IMR-90 (cell line): Measurements from ENCODE around the gene TRAPPC2L. TPM values are rescaled to one million over a fixed set of nuclear protein-coding genes. Genes with fewer than 3 reads are reported as not detected.

Experiments
- ATAC-seq: fragments of 200-7000 bp; cut with Tn5 transposase; 2 replicates; pipeline ENCODE4 v1.9.1; 2020; ENCODE audit warnings: low read depth, mild to moderate bottlenecking, moderate library complexity
- BruUV-seq: library from RNA; stranded (reverse); fragments of 400-500 nt; replicated peaks from 2 replicates; lab custom pipeline; 2021; lab: Mats Ljungman, UMichigan
- CTCF ChIA-PET: fragments of 300-600 bp; formaldehyde crosslinking; extraction: SDS; loops from one replicate; lab custom pipeline; 2021; ENCODE audit warnings: antibody characterized with exemption; lab: Yijun Ruan, JAX
- POLR2A ChIA-PET: fragments of 300-600 bp; sonication (Branson Sonifier 250); formaldehyde crosslinking; loops from one replicate; lab custom pipeline; 2022; ENCODE audit warnings: antibody characterized with exemption; ENCODE audit not compliant: unreplicated experiment; lab: Charles Lee
- DNase-seq: peaks from one replicate; pipeline ENCODE4 v3.0.0; 2013
- H2AFZ ChIP-seq: replicated peaks from 2 replicates; pipeline ENCODE3; 2013; ENCODE audit warnings: low read length, mild to moderate bottlenecking; ENCODE audit not compliant: poor library complexity
- H2AK5ac ChIP-seq: 2 replicates; pipeline ENCODE4 v1.6.1; 2013; ENCODE audit warnings: low read depth, low read length, inconsistent platforms
- H2AK9ac ChIP-seq: replicated peaks from 2 replicates; pipeline ENCODE3; 2013; ENCODE audit warnings: mild to moderate bottlenecking, low read depth, low read length, moderate library complexity; ENCODE audit not compliant: poor library complexity
- H2BK120ac ChIP-seq: 2 replicates; pipeline ENCODE4 v1.6.1; 2013; ENCODE audit warnings: low read depth, low read length, inconsistent platforms
- H2BK15ac ChIP-seq: 3 replicates; pipeline ENCODE4 v1.6.1; 2013; ENCODE audit warnings: low read depth, low read length, inconsistent platforms
- H2BK20ac ChIP-seq: 2 replicates; pipeline ENCODE4 v1.6.1; 2013; ENCODE audit warnings: low read depth, mild to moderate bottlenecking, inconsistent platforms, low read length, moderate library complexity
- H2BK5ac ChIP-seq: 2 replicates; pipeline ENCODE4 v1.6.1; 2013; ENCODE audit warnings: mild to moderate bottlenecking, low read depth, low read length, inconsistent platforms; ENCODE audit not compliant: poor library complexity, severe bottlenecking
- H3K14ac ChIP-seq: replicated peaks from 2 replicates; pipeline ENCODE4 v1.6.1; 2013; ENCODE audit warnings: low read depth, low read length, inconsistent platforms
- H3K18ac ChIP-seq: 2 replicates; pipeline ENCODE4 v1.6.1; 2013; ENCODE audit warnings: low read depth, low read length, control low read depth
- H3K23ac ChIP-seq: 2 replicates; pipeline ENCODE4 v1.6.1; 2013; ENCODE audit warnings: low read depth, low read length, inconsistent platforms
- H3K27ac ChIP-seq: 2 replicates; pipeline ENCODE4 v1.5.1; 2013; ENCODE audit warnings: mild to moderate bottlenecking, control low read depth, low read length; ENCODE audit not compliant: insufficient read depth
- H3K27me3 ChIP-seq: 2 replicates; pipeline ENCODE4 v1.6.1; 2013; ENCODE audit warnings: low read length; ENCODE audit not compliant: control insufficient read depth, insufficient read depth
- H3K36me3 ChIP-seq: 2 replicates; pipeline ENCODE4 v1.6.1; 2013; ENCODE audit warnings: low read length, mixed read lengths; ENCODE audit not compliant: control insufficient read depth, insufficient read depth
- H3K4ac ChIP-seq: 2 replicates; pipeline ENCODE4 v1.6.1; 2013; ENCODE audit warnings: low read depth, low read length, inconsistent platforms
- H3K4me1 ChIP-seq: 2 replicates; pipeline ENCODE4 v1.6.1; 2013; ENCODE audit warnings: low read length, mixed read lengths; ENCODE audit not compliant: control insufficient read depth, insufficient read depth
- H3K4me2 ChIP-seq: 2 replicates; pipeline ENCODE4 v1.6.1; 2013; ENCODE audit warnings: low read depth, mild to moderate bottlenecking, control low read depth, low read length, moderate library complexity
- H3K4me3 ChIP-seq: 2 replicates; pipeline ENCODE4 v1.5.1; 2013; ENCODE audit warnings: low read depth, mild to moderate bottlenecking, control low read depth, low read length, moderate library complexity; ENCODE audit not compliant: insufficient read depth
- H3K56ac ChIP-seq: 2 replicates; pipeline ENCODE4 v1.6.1; 2013; ENCODE audit warnings: low read length, inconsistent platforms; ENCODE audit not compliant: insufficient read depth; ENCODE audit errors: extremely low read depth
- H3K79me1 ChIP-seq, 2 experiments: 2 replicates each; pipeline ENCODE4 v1.6.1; 2013; ENCODE audit warnings: low read length in 2 of 2, inconsistent platforms in 1 of 2, low read depth in 1 of 2
- H3K9ac ChIP-seq: 2 replicates; pipeline ENCODE4 v1.6.1; 2013; ENCODE audit warnings: low read depth, low read length, control low read depth
- H3K9me1 ChIP-seq: 2 replicates; pipeline ENCODE4 v1.6.1; 2013; ENCODE audit warnings: low read length, inconsistent platforms; ENCODE audit not compliant: insufficient read depth
- H3K9me3 ChIP-seq: 2 replicates; pipeline ENCODE4 v1.6.1; 2013; ENCODE audit warnings: low read length; ENCODE audit not compliant: control insufficient read depth, insufficient read depth
- H4K20me1 ChIP-seq: 2 replicates; pipeline ENCODE4 v1.6.1; 2013; ENCODE audit warnings: low read length, inconsistent platforms; ENCODE audit not compliant: insufficient read depth
- H4K5ac ChIP-seq: 2 replicates; pipeline ENCODE4 v1.6.1; 2013; ENCODE audit warnings: mild to moderate bottlenecking, low read depth, low read length, control low read depth
- H4K8ac ChIP-seq, 2 experiments: 2 replicates each; pipeline ENCODE4 v1.6.1; 2013; ENCODE audit warnings: low read depth in 2 of 2, low read length in 2 of 2, control low read depth in 1 of 2, inconsistent platforms in 1 of 2
- H4K91ac ChIP-seq: 2 replicates; pipeline ENCODE4 v1.6.1; 2013; ENCODE audit warnings: low read depth, low read length, inconsistent platforms; ENCODE audit not compliant: insufficient read depth
- BHLHE40 ChIP-seq: fragments of 150-350 bp; IDR thresholded peaks from 2 replicates; pipeline ENCODE4 v1.6.1; 2016; ENCODE audit warnings: mild to moderate bottlenecking, low read depth, low read length
- CEBPB ChIP-seq: IDR thresholded peaks from 2 replicates; pipeline ENCODE4 v1.6.1; 2012; ENCODE audit warnings: low read depth, low read length, improper control_type of control experiment
- MAFK ChIP-seq: IDR thresholded peaks from 2 replicates; pipeline ENCODE4 v1.6.1; 2012; ENCODE audit warnings: low read depth, low read length, improper control_type of control experiment
- MAZ ChIP-seq: IDR thresholded peaks from 2 replicates; pipeline ENCODE4 v1.6.1; 2012; ENCODE audit warnings: low read depth, mild to moderate bottlenecking, low read length, improper control_type of control experiment, moderate library complexity, borderline replicate concordance
- POLR2A ChIP-seq: IDR thresholded peaks from 2 replicates; pipeline ENCODE4 v1.6.1; 2012; ENCODE audit warnings: mild to moderate bottlenecking, low read depth, low read length
- RAD21 ChIP-seq: IDR thresholded peaks from 2 replicates; pipeline ENCODE4 v1.6.1; 2012; ENCODE audit warnings: low read length, improper control_type of control experiment
- RCOR1 ChIP-seq: IDR thresholded peaks from 2 replicates; pipeline ENCODE4 v1.6.1; 2012; ENCODE audit warnings: mild to moderate bottlenecking, low read length, improper control_type of control experiment; ENCODE audit not compliant: insufficient replicate concordance
- WGBS, 2 experiments: methylation state at CpG; one replicate each; pipeline versions ENCODE4 v1.1.5 to v1.1.7; 2013; ENCODE audit warnings: missing lambda C conversion rate in 2 of 2; ENCODE audit not compliant: insufficient read length in 1 of 2; ENCODE audit errors: extremely low coverage in 2 of 2; 5-methylcytosine and 5-hydroxymethylcytosine counted together
- dilution Hi-C: fragments of 300-500 bp; cut with HindIII; formaldehyde crosslinking; loops from one replicate; pipeline ENCODE4 v1.14.3; 2018; ENCODE audit warnings: low sequenced_read_pairs; ENCODE audit not compliant: unreplicated experiment
- in situ Hi-C: fragments of 300-500 bp; cut with MboI; formaldehyde crosslinking; loops from 3 replicates; pipeline ENCODE4 v1.14.3; 2019; ENCODE audit warnings: low sequenced_read_pairs, inconsistent platforms, mixed read lengths
- intact Hi-C: fragments of 100-400 bp; cut with micrococcal nuclease; formaldehyde crosslinking; loops from 2 replicates; pipeline ENCODE4 v1.10.0; 2022
- polyA plus RNA-seq, 3 experiments: library from polyadenylated mRNA; depleted of rRNA; stranded (reverse); fragments of >200 nt; gene quantifications; 2 replicates each; pipeline ENCODE4 v1.2.3, GENCODE V29; 2012; ENCODE audit warnings: low replicate concordance in 1 of 3
- total RNA-seq: library from RNA; depleted of rRNA; stranded (reverse); fragments of >200 nt; gene quantifications from 2 replicates; pipeline ENCODE4 v1.2.3, GENCODE V29; 2012
- TF ChIP-seq, protein P1 (sequence below): conservative IDR thresholded peaks from 2 replicates; pipeline ENCODE4 v1.5.1; 2012; ENCODE audit warnings: mild to moderate bottlenecking, low read depth, low read length, improper control_type of control experiment
- TF ChIP-seq, protein P2 (sequence below): fragments of 150-350 bp; IDR thresholded peaks from 2 replicates; pipeline ENCODE4 v1.6.1; 2016; ENCODE audit warnings: low read depth, mild to moderate bottlenecking, low read length, moderate library complexity, borderline replicate concordance

The TRAPPC2L gene
- total and polyA plus RNA-seq, 2 of the 4 experiments (the other 2 are of a cell fraction) = 102 to 109 TPM

DNA sequence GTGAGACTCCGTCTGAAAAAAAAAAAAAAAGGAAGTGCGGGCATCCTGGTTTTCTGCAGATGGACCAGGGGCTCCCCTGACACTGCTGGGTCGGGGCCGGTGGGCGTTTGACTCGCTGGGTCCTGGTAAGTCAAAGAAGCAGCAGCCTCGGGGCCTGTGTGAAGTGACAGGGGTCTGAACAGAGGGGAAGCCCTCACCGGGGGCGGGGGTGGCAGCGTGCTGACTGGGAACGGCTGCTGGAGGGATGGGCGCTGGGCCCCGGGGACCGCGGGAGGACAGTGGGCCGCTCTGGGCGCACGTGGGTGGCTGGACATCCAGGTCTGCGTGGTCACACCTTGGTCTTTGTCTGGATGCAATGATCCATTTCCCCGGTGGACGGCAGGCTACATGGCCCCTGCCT, 8.4 kb upstream of the TRAPPC2L start:
- Histone ChIP-seq H3K14ac (no peak overlapping the region), H4K91ac (no peak overlapping the region), H3K4me1 (peaks cover 3% of the 10 kb centered on the region; the same call in 1 of the 2 replicates), H3K4me3 (no peak overlapping the region), H3K9me3 (no peaks in the 10 kb centered on the region), H3K27me3 (no peaks in the 10 kb centered on the region), H2BK15ac (no peak overlapping the region), H2BK5ac (no peak overlapping the region), H3K56ac (no peak overlapping the region), H3K4ac (no peak overlapping the region), H3K36me3 (peaks cover 11% of the 10 kb centered on the region), H4K8ac (no peak overlapping the region), H3K18ac (no peak overlapping the region), H3K4me2 (no peak overlapping the region), H2AK5ac (no peak overlapping the region), H3K23ac (no peak overlapping the region), H3K9ac (no peak overlapping the region), H3K27ac (no peak overlapping the region), H2AFZ (no peak overlapping the region), H2BK120ac (no peak overlapping the region), H2BK20ac (no peak overlapping the region), H3K9me1 (no peaks in the 10 kb centered on the region), H4K20me1 (peaks cover 10% of the 10 kb centered on the region; the same call in 1 of the 2 replicates), H2AK9ac (no peak overlapping the region), H4K5ac (no peak overlapping the region), H3K79me1 (peaks cover 2 to 20% of the 10 kb centered on the region in 2 experiments; a peak in 3 of 4 replicates)
- 93% methylated on average over 12 of the region's 21 CpGs; no CpG with 5 or more reads in 1 of the 2 experiments for WGBS, 2 experiments
- dilution Hi-C loops = no loop called here
- POLR2A ChIA-PET = no interaction called here
- no TSS peak for BruUV-seq
- DNase-seq = no peak
- in situ Hi-C loops = no loop called here
- TF ChIP-seq POLR2A (no peak), MAZ (no peak), BHLHE40 (no peak), RCOR1 (no peak), RAD21 (no peak), CEBPB (no peak), MAFK (no peak)
- TF ChIP-seq, protein P1, sequence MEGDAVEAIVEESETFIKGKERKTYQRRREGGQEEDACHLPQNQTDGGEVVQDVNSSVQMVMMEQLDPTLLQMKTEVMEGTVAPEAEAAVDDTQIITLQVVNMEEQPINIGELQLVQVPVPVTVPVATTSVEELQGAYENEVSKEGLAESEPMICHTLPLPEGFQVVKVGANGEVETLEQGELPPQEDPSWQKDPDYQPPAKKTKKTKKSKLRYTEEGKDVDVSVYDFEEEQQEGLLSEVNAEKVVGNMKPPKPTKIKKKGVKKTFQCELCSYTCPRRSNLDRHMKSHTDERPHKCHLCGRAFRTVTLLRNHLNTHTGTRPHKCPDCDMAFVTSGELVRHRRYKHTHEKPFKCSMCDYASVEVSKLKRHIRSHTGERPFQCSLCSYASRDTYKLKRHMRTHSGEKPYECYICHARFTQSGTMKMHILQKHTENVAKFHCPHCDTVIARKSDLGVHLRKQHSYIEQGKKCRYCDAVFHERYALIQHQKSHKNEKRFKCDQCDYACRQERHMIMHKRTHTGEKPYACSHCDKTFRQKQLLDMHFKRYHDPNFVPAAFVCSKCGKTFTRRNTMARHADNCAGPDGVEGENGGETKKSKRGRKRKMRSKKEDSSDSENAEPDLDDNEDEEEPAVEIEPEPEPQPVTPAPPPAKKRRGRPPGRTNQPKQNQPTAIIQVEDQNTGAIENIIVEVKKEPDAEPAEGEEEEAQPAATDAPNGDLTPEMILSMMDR = no peak
- TF ChIP-seq, protein P2, sequence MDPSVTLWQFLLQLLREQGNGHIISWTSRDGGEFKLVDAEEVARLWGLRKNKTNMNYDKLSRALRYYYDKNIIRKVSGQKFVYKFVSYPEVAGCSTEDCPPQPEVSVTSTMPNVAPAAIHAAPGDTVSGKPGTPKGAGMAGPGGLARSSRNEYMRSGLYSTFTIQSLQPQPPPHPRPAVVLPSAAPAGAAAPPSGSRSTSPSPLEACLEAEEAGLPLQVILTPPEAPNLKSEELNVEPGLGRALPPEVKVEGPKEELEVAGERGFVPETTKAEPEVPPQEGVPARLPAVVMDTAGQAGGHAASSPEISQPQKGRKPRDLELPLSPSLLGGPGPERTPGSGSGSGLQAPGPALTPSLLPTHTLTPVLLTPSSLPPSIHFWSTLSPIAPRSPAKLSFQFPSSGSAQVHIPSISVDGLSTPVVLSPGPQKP = no peak
- intact Hi-C loops = no loop called here
- no peak for ATAC-seq
- CTCF ChIA-PET = no interaction called here
